NCI-H1436 (cell line): ENCODE data around the gene SGCB.

Experiments used
- DNase-seq: peaks from one replicate; lab custom pipeline; 2025; lab: John Stamatoyannopoulos, UW

Gene SGCB

DNA sequence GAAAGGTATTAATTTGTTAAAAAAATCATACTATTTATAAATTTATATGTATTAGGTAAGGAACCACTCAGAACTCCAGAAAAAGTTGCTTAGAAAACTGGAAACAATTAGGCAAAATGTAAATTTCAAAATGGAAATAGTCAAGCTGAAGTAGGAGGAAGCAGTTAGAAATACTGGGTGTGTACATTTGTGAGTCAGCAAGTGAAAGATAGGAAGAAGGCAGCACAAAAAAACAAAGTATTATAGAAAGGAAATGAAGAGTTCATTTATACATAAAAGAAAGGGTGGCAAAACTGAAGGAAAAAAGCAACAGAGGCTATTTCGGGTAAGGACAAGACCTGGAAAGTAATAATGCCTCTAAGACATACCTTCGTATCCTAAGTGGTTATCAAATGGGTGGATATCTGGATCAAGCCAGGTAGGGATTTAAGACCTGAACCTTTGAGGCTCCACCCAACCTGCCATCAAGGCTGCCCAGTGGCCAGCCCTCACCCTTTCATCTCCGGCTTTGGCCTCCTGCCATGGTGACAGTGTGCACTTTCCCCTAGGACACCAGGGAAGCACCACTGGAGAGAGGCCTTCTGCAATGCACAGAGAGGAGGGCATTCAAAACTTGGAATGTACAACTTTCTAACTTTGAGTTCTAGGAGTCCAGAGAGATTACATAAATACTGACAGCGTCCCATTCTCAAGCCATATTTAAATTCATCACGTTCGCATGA lies 18.0 kb downstream of the SGCB start, which contains the start of gene LRRC66:
Gene LRRC66 (minus strand): TSS at position 428 of the 722 bp plus-strand sequence. CDS start 2,750 bp downstream, outside the sequence.
- no peak for DNase-seq

DNA sequence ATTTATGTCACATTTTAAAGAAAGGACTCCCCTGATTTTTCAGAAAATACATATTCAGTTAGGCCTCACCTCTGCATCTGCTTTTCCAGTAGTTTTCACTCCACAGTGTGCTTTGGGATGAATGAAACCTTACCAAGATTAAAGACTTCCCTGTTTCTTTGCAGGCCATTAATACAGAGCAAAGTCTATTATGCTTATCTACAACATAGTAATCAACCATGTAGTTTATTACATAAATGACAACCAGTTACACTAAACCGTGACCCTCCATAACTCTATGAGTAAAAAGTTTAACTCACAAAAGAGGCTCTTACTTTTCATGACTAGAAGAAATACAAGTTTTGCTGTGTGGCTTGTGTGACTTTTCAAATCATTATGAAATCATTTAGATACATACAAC lies 20.3 kb downstream of the SGCB start:
- DNase-seq: no peak

DNA sequence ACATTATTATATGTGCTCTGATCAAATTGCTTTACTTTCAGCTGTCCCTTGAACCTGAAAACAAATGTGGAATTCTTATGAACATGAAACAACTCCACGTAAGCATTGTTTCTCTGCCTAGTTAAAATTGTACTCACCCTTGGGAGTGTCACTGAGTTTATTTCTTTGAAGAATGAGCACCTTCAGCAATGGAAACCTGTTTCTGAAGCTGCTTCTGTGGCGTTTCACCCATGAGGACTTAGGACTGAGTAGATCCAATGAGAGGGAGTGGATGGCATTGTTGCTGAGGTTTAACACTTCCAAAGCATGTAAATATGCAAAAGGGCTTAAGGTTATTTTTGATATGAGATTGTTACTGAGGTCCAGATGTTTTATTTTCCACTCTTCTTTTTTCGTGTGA lies 21.1 kb downstream of the SGCB start:
- no peak for DNase-seq

DNA sequence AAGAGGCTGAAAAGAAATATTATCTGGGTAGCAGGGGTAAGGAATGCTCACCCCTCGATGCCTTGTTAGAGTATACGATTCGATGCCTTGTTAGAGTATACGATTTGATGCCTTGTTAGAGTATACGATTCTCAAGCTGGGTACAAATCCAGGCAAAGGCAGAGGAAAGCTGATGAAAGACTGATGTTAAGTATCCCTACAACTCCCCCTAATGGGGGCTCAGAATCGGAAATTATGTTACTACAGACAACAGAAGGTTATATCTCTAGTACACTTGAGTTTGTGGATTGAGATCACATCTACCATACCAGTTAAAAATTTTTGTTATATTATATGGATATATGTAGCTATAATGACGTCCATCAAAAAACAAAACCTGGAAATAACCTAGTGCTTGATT lies 22.7 kb downstream of the SGCB start:
- no peak for DNase-seq

DNA sequence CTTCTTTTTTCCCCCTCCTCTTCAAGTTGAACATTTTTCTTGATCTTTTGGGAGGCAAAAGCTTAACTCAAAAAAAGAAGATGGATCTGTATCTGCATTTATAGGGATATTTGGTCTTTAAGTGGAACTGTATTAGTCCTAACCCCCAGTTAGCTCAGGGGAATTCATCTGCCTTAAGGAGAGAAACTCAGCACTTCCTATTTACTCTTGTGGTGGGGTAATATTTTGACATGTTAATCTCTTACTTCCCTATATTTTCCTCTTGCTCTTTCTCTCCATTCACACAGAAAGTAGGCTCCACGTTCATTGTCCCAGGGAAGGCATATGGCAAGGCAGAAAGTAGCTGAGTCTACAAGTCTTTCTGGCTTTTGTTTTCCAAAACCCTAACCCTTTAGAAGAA lies 23.2 kb downstream of the SGCB start:
- DNase-seq: no peak

DNA sequence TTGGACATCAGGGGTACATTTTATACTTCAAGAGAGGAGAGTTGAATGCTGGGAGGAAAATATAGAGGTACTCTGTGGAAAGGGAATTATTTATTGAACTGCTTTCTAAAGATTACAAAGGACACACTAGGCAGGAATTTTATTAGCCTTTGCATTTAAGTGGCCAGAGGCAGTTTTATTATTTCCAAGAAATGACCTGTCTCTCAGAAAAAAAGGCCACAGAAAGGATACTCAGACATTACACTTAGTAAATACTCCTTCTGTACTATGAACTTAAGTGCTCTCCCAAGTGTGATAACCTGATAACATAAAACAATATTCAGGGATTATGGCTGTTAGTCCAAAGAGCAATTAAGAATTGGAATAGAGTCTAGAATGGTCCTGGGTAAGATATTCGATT lies 25.4 kb downstream of the SGCB start:
- no peak for DNase-seq

DNA sequence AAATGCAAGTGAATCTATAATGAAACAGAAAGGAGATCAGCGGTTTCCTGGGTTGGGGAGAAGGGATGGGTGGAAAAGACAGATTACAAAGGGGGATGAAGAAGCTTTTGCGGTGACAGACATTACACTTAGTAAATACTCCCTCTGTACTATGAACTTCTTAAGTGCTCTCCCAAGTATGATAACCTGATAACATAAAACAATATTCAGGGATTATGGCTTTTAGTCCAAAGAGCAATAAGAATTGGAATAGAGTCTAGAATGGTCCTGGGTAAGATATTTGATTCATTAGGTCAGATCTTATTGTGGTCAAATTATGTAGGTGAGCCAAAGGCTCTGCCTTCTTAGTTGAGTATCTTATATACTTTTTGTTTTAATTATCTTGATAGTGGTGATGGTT lies 27.1 kb downstream of the SGCB start:
- DNase-seq: no peak

DNA sequence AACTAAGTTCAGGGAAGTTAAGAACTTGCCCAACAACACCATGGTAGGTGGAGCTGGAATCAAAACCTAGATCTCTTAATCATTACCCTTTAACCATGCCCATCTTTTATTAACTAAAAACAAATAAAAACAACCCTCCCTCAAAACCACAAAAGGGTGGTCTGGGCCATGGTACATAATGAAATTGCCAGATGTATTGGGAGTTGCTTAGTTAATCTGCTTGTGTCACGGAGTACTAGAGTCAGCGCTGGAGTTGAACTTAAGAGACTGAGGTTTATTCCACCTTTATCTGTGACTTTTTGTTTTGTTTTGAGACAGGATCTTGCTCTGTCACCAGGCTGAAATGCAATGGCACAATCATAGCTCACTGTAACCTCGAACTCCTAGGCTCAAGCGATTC lies 31.2 kb downstream of the SGCB start:
- DNase-seq: no peak

DNA sequence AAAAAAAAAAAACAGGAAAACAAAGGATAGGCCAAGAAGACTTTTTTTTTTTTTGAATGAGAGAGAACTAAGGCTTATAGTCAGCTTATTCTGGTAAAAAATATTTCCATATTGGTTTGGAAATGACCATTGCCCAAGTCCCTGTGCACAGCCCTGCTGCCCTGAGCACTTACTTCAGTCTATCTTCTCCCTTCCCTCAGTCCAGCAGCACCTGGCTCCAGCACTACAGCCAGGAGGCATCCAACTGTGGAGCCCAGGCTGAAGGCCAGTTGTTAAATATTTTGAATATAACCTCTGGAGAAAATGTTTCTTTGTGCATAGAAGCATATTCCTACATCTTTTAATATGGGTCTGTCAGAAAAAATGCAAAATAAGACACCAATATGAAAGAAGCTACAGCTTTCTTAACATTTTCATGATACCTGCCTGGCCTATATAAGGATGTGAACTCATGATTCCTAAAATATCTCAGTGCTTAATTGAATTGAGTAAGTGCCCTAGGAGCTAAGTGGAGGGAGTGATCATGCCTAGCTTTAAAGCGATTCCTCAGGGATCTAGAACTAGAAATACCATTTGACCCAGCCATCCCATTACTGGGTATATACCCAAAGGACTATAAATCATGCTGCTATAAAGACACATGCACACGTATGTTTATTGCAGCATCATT lies 32.4 kb downstream of the SGCB start:
- no peak for DNase-seq

DNA sequence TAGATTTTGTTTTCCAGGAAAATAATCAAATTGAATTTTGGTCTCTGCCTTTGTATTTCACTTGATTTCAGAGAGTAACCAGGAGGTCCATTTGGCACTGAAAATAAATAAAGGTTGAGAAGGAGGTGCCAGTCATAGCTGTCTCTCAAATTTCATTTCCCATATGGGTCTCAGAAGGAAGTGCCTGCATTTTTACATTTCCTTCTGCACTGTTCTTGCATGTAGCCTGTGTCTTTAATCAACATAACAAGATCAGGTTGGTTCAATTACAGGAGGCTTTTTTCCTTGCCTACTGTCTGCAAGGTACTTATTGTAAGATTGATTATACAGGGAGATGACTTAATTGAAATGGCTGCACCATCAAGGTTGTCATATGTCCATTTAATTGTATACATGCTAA lies 33.7 kb downstream of the SGCB start:
- DNase-seq: no peak

DNA sequence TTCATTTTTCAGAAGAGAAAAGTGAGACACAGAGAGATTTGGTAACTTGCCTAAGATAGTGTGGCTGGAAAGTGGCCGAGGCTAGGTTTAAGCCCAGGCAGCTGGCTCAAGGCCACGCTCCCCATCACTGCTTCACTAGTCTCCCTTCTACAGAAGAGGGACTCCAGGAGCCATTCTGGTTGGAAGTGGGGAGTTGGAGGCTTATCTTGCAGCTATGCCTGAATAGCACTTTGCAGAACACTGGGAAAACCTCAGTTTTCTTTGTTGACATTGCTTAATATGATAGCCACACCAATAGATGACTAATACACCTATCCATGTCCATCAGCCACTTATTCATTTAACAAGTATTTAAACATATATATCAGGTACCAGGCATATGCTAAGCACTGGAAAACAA lies 36.5 kb downstream of the SGCB start:
- no peak for DNase-seq

DNA sequence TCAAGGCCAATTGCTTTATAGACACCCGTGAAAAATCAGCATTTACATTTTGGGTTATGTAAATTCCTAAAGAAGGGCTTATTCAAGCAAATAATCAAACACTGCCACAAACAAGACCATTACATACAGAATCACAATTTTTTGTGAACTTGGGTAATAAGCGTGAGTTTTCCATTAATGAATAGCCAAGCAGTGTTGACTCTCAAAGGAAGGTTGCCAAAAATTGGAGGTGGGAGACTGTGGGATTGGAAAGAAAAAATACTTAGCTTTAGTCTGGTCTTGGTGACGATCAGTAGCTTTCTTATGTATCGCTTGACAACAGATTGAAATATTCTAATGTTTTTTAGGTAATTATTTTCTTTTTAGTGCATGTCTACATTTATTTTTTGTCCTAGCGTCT lies 38.8 kb downstream of the SGCB start:
- no peak for DNase-seq

DNA sequence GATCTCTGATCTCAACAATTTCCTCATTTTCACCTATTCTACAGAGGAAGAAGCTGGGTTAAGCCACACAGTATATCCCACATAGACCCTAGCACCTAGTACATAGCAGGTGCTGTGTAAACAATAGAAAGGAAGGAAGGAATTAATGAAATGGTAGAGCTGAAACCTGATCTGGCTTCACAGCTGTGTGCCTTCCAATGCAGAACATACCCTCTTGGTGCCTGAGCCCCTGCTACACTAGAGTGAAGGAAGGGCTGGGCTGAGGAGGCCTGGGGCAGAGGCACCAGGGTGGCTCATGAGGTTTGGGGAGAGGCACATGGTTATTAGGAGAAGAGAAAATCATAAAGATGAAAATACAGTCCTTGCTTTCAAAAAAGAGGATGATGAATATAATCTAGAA lies 39.3 kb downstream of the SGCB start:
- DNase-seq: no peak

DNA sequence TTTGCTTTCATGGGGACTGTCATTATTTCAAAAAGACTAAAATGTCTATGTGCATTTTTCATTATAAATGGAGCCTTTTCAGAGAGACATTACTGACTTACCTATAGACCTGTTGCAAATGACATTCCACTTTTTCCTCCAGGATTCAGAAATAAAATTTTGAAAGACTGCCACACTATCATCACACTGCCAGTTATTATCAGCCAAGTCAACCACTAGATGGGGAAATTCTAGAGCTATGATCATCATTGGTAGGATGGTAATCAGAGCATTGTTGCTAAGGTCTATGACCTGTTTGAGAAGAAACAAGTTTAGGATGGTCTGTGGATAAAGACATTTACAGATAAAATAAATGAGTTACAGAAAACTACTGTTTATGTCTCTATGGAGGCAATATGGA lies 40.5 kb downstream of the SGCB start:
- DNase-seq: no peak

DNA sequence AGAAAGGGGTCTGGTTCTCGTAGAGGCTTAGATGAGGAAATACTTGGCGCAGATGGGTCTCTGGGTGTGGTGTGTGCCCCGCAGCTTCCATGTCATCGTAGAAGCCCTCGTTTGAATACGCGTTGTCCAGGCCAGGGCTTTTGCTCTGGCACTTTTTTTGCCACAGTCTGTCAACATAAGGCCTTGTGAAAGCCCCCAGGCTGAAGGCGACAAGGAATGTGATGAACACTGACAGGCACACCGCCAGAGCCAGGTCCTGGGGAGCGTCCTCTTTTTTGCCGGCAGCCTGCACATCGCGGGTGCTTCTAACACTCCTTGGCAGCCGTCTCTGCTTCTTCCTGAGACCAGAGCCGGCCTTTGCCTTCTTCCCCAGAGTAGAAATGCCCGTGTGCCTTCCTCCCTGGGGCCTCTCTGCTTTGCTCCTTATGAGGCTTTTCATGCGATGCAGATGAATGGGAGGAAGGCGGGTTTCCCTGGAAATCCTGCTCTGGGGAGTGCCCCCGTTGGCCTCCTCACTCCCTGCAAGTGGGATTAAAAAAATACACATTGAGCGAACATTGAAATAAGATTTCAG lies 42.4 kb downstream of the SGCB start:
- no peak for DNase-seq
